Spleen (tissue), 11 donors: ENCODE measurements around the gene BPIFB3. TPM values are rescaled to one million over a fixed set of nuclear protein-coding genes. Genes with fewer than 3 reads are reported as not detected.
"Not testable (repeated sequence)": the region's sequence is repeated elsewhere in the genome, so short reads cannot be mapped to it uniquely, and the experiment has no call there.

Experiments used
- DNase-seq: peaks from one replicate; pipeline ENCODE4 v3.0.0-alpha.2; 2020
- H3K27ac ChIP-seq, 8 donors: fragments of 200-600 bp; sonication (generic) in 7 of 8; 1 replicate in 4 of 8; 2 replicates in 4 of 8; pipeline versions ENCODE4 v1.5.0 to v1.8.0; 2016 to 2021; ENCODE audit warnings: inconsistent platforms in 4 of 8, mild to moderate bottlenecking in 4 of 8, moderate library complexity in 1 of 8
- H3K27me3 ChIP-seq, 7 donors: fragments of 200-600 bp; sonication (generic) in 6 of 7; replicated peaks in 1 of 7; 1 replicate in 4 of 7; 2 replicates in 3 of 7; pipeline versions ENCODE4 v1.5.0 to v1.8.0; 2016 to 2021; ENCODE audit warnings: inconsistent platforms in 3 of 7, mild to moderate bottlenecking in 1 of 7
- H3K36me3 ChIP-seq, 6 donors: fragments of 200-600 bp; sonication (generic) in 5 of 6; 1 replicate in 4 of 6; 2 replicates in 2 of 6; pipeline versions ENCODE4 v1.5.0 to v1.8.0; 2016 to 2021; ENCODE audit warnings: inconsistent platforms in 2 of 6
- H3K4me1 ChIP-seq, 6 donors: fragments of 200-600 bp; sonication (generic) in 5 of 6; 1 replicate in 3 of 6; 2 replicates in 3 of 6; pipeline versions ENCODE4 v1.5.0 to v1.8.0; 2016 to 2021; ENCODE audit warnings: inconsistent platforms in 3 of 6
- H3K4me3 ChIP-seq, 8 donors: fragments of 200-600 bp; sonication (generic) in 7 of 8; 1 replicate in 4 of 8; 2 replicates in 4 of 8; pipeline versions ENCODE4 v1.5.0 to v1.8.0; 2016 to 2021; ENCODE audit warnings: inconsistent platforms in 4 of 8, mild to moderate bottlenecking in 4 of 8, moderate library complexity in 2 of 8
- H3K9me3 ChIP-seq, 8 donors: fragments of 200-600 bp; sonication (generic) in 7 of 8; 1 replicate in 4 of 8; 2 replicates in 4 of 8; pipeline versions ENCODE4 v1.5.0 to v1.8.0; 2016 to 2021; ENCODE audit warnings: inconsistent platforms in 4 of 8
- POLR2A ChIP-seq, 3 donors: fragments of 450-650 bp; IDR thresholded peaks; one replicate each; pipeline ENCODE4 v1.5.1; 2017; ENCODE audit warnings: antibody characterized with exemption in 3 of 3, mild to moderate bottlenecking in 1 of 3
- POLR2AphosphoS5 ChIP-seq, 3 donors: sonication (generic); formaldehyde crosslinking; IDR thresholded peaks; one replicate each; pipeline ENCODE4 v1.5.1; 2017; ENCODE audit warnings: antibody characterized with exemption in 3 of 3
- WGBS, 5 donors: extraction: QIAGEN DNeasy Blood & Tissue Kit in 3 of 5; methylation state at CpG; one replicate each; pipeline versions ENCODE4 v1.1.5 to v1.1.7; 2013 to 2018; 5-methylcytosine and 5-hydroxymethylcytosine counted together
- intact Hi-C: fragments of 100-400 bp; cut with DNase I; formaldehyde crosslinking; loops from one replicate; pipeline ENCODE4 v1.15.0; 2023; ENCODE audit warnings: low total_unique reads
- polyA plus RNA-seq, 3 donors: library from polyadenylated mRNA; stranded (reverse); fragments of 200-250 nt; gene quantifications; one replicate each; pipeline ENCODE4 v1.2.1, GENCODE V29; 2013
- total RNA-seq, 7 donors: library from RNA; depleted of rRNA in 3 of 7; stranded (reverse); fragments of >200 nt in 3 of 7; fragmentation: NEBNext Ultra II Directional in 4 of 7; extraction: Animal tissue kit (Norgen Biotek cat#: 25700) in 4 of 7; gene quantifications; one replicate each; pipeline versions ENCODE4 v1.1.0 to v1.2.1, GENCODE V29; 2016 to 2021
- TF ChIP-seq, protein P1 (sequence below), 11 experiments: fragments of 200-600 bp in 7 of 11; fragments of 450-650 bp in 4 of 11; sonication (generic) in 4 of 11; IDR thresholded peaks in 8 of 11; conservative IDR thresholded peaks in 3 of 11; 1 replicate in 7 of 11; 2 replicates in 4 of 11; pipeline versions ENCODE4 v1.4.0 to v1.8.0; 2016 to 2021; ENCODE audit warnings: antibody characterized with exemption in 11 of 11, inconsistent platforms in 4 of 11, mild to moderate bottlenecking in 1 of 11
- donor health status: healthy with polysubstance abuse.
- donor health status: DM: no; HTN: no; CAD: no; lungs with moderate emphysema.
- donor health status: DM: no; HTN: no; CAD: no.
- donor health status: Bipolar disorder and iron deficiency.
- donor health status: healthy.
- donor health status: DM: no; HTN: no; CAD: no.
- donor health status: DM: yes; HTN: yes; CAD: no.

BPIFB3 gene
- total and polyA plus RNA-seq, 10 donors: not detected

DNA sequence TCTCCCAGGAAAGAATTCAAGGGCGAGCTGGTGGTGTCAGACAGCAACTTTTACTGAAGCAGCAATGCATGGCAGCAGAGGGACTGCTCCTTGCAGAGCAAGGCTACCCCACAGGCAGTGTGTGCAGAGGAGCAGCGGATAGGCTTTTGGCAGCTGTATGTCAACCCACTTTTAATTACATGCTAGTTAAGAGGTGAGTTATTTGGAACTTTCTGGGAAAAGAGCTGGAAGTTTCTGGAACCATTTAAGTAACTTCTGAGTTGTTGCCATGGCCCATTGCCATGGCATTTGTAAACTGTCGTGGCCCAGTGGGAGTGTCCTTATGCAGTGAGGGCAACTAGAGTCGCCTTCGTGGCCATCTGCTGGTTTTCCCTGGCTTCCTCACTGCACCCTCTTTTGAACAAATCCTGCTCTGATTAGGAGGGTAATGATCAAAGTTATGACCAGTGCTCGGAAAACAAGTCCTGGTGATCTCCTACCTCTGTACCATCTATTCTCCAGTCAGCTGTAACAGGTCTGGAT, 59.7 kb downstream of the BPIFB3 start:
- Histone ChIP-seq H3K27me3 (no peaks in the 10 kb centered on the region), H3K4me3 (no peak overlapping the region), H3K4me1 (no peaks in the 10 kb centered on the region), H3K9me3 (no peaks in the 10 kb centered on the region), H3K36me3 (no peaks in the 10 kb centered on the region), H3K27ac (no peak overlapping the region)
- WGBS, 5 donors: 72 to 82% (median 78%) methylated on average over 6 of the region's 6 CpGs
- TF ChIP-seq POLR2A (IDR thresholded peaks at IDR 0.05): no peak
- TF ChIP-seq, protein P1, sequence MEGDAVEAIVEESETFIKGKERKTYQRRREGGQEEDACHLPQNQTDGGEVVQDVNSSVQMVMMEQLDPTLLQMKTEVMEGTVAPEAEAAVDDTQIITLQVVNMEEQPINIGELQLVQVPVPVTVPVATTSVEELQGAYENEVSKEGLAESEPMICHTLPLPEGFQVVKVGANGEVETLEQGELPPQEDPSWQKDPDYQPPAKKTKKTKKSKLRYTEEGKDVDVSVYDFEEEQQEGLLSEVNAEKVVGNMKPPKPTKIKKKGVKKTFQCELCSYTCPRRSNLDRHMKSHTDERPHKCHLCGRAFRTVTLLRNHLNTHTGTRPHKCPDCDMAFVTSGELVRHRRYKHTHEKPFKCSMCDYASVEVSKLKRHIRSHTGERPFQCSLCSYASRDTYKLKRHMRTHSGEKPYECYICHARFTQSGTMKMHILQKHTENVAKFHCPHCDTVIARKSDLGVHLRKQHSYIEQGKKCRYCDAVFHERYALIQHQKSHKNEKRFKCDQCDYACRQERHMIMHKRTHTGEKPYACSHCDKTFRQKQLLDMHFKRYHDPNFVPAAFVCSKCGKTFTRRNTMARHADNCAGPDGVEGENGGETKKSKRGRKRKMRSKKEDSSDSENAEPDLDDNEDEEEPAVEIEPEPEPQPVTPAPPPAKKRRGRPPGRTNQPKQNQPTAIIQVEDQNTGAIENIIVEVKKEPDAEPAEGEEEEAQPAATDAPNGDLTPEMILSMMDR (IDR thresholded peaks at IDR 0.05 in 8 of 11, conservative IDR thresholded peaks at IDR 0.05 in 3 of 11): no peak
- TF ChIP-seq POLR2AphosphoS5 (IDR thresholded peaks at IDR 0.05): no peak
- DNase-seq: no peak
- intact Hi-C loops: no loop called here

DNA sequence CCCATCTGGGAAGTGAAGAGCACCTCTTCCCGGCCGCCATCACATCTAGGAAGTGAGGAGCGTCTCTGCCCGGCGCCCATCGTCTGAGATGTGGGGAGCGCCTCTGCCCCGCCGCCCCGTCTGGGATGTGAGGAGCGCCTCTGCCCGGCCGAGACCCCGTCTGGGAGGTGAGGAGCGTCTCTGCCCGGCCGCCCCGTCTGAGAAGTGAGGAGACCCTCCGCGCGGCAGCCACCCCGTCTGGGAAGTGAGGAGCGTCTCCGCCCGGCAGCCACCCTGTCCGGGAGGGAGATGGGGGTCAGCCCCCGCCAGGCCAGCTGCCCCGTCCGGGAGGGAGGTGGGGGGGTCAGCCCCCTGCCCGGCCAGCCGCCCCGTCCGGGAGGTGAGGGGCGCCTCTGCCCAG, 61.8 kb downstream of the BPIFB3 start:
- DNase-seq, intact Hi-C loops: not testable (repeated sequence)

DNA sequence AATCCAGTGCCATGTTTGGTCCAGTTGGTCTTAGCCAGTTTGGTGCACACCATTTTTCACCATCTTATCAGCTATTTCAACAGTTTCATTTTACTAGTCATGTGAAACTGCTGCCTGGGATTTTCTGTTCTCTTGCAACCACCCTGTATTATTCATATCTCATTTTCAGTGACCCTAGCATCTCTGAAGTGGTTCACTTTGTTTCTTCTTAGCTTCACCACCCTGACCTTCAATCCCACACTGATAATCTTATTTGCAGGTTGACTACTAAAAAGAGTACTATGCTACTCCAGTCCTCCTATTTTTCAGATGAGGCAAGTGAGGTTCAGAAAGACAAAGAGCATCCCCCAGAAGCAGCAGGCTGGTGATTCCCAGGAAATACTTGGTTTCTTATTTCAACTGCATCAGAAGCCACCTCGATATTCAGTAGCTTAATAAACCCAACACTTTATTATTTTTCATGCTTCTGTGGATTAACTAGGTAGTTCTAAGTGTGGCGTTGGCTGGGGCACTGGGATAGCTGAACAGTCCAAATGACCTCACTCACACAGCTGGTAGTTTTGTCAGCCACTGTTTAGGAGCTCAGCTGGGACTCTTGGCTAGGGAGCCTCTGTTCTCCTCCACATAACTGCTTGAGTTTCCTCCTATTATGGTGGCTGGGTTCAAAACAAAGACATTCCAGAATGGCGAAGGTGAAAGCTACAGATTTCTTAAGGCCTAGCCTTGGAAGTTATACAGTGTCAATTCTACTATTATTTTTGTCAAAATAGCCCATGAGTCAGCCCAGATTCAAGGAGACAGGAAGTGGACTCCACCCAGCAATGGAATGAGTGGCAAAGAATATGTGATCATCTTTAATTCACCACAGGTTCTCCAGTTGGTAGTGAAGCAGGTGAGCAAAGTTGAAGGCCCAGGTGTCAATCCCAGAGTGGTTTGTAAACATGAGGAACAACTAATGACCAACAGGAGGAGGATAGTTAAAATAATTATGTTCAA, 66.3 kb downstream of the BPIFB3 start:
- no peak overlapping the region for H3K4me3 ChIP-seq
- peaks cover 0 to 14% (median 0%) of the 10 kb centered on the region in 7 donors for H3K27me3 ChIP-seq
- WGBS, 5 donors: 67 to 85% (median 79%) methylated on average over 3 of the region's 3 CpGs
- no peak for TF ChIP-seq POLR2AphosphoS5 (IDR thresholded peaks at IDR 0.05)
- TF ChIP-seq POLR2A (IDR thresholded peaks at IDR 0.05): no peak
- TF ChIP-seq, protein P1 (IDR thresholded peaks at IDR 0.05 in 8 of 11, conservative IDR thresholded peaks at IDR 0.05 in 3 of 11): no peak
- intact Hi-C loops: no loop called here
- DNase-seq: no peak
- H3K36me3 ChIP-seq: no peaks in the 10 kb centered on the region
- peaks cover 0 to 15% (median 0%) of the 10 kb centered on the region in 8 donors for H3K9me3 ChIP-seq
- no peak overlapping the region for H3K27ac ChIP-seq
- H3K4me1 ChIP-seq: no peaks in the 10 kb centered on the region

More for the DNA sequence above, 61.8 kb downstream of the BPIFB3 start:
- not testable (repeated sequence) for H3K27ac ChIP-seq, H3K27me3 ChIP-seq, H3K4me1 ChIP-seq, H3K36me3 ChIP-seq, H3K9me3 ChIP-seq, H3K4me3 ChIP-seq
- WGBS, 5 donors: 94 to 98% (median 97%) methylated on average over 8 to 33 of the region's 34 CpGs

DNA sequence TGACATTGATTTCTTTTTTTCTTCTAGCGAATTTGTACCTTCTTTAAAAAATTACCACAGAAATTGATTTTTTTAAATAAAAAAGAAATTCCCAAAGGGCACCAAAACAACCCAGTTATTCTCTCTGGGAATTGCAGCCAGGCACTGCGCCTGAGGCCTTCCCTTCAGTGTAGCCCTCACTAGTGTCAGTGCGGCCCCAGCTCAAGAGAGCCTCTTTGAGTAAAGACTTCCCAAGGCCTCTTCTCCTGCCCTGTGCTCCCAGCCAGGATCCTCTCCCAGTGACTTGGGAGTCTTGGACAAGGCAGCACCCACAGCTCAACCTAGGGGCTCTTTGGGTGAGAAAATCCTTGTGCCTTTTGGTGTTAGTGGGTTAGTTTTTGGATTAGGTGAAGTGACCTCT, 67.2 kb downstream of the BPIFB3 start:
- Histone ChIP-seq H3K4me1 (no peaks in the 10 kb centered on the region), H3K36me3 (no peaks in the 10 kb centered on the region), H3K27me3 (peaks cover 0 to 23% (median 0%) of the 10 kb centered on the region in 7 donors), H3K4me3 (no peak overlapping the region), H3K9me3 (peaks cover 0 to 15% (median 0%) of the 10 kb centered on the region in 8 donors), H3K27ac (no peak overlapping the region)
- no peak for TF ChIP-seq POLR2A (IDR thresholded peaks at IDR 0.05)
- TF ChIP-seq POLR2AphosphoS5 (IDR thresholded peaks at IDR 0.05): no peak
- TF ChIP-seq, protein P1 (IDR thresholded peaks at IDR 0.05 in 8 of 11, conservative IDR thresholded peaks at IDR 0.05 in 3 of 11): no peak
- WGBS, 5 donors: 87 to 95% (median 94%) methylated on average over 3 of the region's 3 CpGs
- intact Hi-C loops: no loop called here
- DNase-seq: no peak

DNA sequence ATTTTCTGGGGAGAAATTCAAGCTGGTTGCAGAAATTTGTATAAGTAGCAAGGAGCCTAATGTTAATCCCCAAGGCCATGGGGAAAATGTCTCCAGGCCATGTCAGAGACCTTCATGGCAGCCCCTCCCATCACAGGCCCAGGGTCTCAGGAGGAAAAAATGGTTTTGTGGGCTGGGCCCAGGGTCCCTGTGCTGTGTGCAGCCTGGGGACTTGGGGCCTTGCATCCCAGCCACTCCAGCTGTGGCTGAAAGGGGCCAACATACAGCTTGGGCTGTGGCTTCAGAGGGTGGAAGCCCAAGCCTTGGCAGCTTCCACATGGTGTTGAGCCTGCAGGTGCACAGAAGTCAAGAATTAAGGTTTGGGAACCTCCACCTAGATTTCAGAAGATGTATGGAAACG, 68.6 kb downstream of the BPIFB3 start:
- intact Hi-C loops, H3K36me3 ChIP-seq, H3K4me3 ChIP-seq, DNase-seq, H3K4me1 ChIP-seq, H3K27ac ChIP-seq: not testable (repeated sequence)
- peaks cover 0 to 15% (median 0%) of the 10 kb centered on the region in 8 donors for H3K9me3 ChIP-seq
- H3K27me3 ChIP-seq: peaks cover 0 to 28% (median 0%) of the 10 kb centered on the region in 7 donors
- 40 to 57% (median 52%) methylated on average over 1 of the region's 1 CpG for WGBS, 5 donors
